Measurements from ENCODE around the gene TMTC4.
"Not testable (repeated sequence)": the region's sequence is repeated elsewhere in the genome, so short reads cannot be mapped to it uniquely, and the experiment has no call there.

TMTC4 gene

DNA sequence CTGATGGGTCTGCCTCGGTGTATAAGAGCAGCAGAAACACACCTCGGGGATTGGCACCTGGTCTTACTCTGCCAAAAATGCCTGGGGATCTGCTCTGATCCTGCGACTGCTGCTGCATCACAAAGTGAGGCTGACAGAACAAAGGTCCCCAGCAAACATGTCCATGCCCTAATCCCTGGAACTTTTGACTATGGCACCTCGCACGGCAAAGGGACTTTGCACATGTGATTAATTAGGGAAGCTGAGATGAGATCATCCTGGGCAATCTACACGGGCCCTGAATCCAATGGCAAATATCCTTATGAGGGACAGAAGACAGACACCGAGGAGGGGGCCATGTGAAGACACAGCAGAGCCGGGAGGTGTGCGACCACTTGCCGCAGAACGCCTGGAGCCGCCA lies 94.5 kb downstream of the TMTC4 start:
- no peak overlapping the region for H3K9ac ChIP-seq (ENCODE audit: low read length)
- no peak overlapping the region for H3K27ac ChIP-seq (ENCODE audit: low read depth, low read length)
- H3K27me3 ChIP-seq (ENCODE audit: control insufficient read depth in 1 of 2, insufficient read depth in 2 of 2, low read length in 2 of 2) = no peaks in the 10 kb centered on the region
- no peaks in the 10 kb centered on the region for H3K4me1 ChIP-seq (ENCODE audit: insufficient read depth, low read length)
- no peaks in the 10 kb centered on the region for H3K9me3 ChIP-seq (ENCODE audit: low read length)
- H3K4me3 ChIP-seq (ENCODE audit: low read depth in 1 of 2, low read length in 2 of 2) = no peak overlapping the region
- no peaks in the 10 kb centered on the region for H3K36me3 ChIP-seq (ENCODE audit: insufficient read depth, low read length)

DNA sequence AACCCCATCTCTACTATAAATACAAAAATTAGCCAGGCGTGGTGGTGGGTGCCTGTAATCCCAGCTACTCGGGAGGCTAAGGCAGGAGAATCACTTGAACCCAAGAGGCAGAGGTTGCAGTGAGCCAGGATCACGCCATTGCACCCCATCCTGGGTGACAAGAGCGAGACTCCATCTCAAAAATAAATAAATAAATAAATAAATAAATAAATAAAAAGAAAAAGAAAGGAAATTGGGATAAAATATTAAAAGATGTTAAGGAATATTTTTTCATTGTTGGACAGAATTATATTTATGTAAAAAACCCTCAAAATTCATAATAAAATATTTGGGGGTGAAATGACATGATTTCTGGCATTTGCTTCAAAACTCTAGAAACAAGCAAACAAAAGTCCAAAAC lies 97.4 kb downstream of the TMTC4 start:
- not testable (repeated sequence) for H3K4me3 ChIP-seq (ENCODE audit: low read depth in 1 of 2, low read length in 2 of 2); H3K9ac ChIP-seq (ENCODE audit: low read length); H3K27ac ChIP-seq (ENCODE audit: low read depth, low read length); H3K27me3 ChIP-seq (ENCODE audit: control insufficient read depth in 1 of 2, insufficient read depth in 2 of 2, low read length in 2 of 2); H3K36me3 ChIP-seq (ENCODE audit: insufficient read depth, low read length); H3K9me3 ChIP-seq (ENCODE audit: low read length); H3K4me1 ChIP-seq (ENCODE audit: insufficient read depth, low read length)

DNA sequence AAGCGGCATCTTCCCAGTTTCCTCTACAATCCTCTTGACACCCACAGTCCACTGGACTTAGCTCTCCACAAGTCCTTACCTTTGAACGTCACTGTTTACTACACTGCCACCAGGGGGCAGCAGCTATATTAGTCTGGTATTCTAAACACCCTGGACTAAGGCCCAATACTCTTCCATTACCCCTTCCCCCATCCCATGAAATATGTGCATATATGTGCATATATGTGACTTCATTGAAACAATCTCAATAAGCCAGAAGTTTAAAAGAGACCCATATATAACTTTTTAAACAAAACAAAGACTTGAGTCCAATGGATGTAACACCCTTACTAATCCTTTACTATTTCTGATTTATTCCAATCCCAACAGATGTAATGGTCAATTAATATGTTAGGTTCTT lies 101.5 kb downstream of the TMTC4 start:
- Histone ChIP-seq H3K36me3 (ENCODE audit: insufficient read depth, low read length) (no peaks in the 10 kb centered on the region), H3K27me3 (ENCODE audit: control insufficient read depth in 1 of 2, insufficient read depth in 2 of 2, low read length in 2 of 2) (no peaks in the 10 kb centered on the region), H3K27ac (ENCODE audit: low read depth, low read length) (no peak overlapping the region), H3K9ac (ENCODE audit: low read length) (no peak overlapping the region), H3K4me1 (ENCODE audit: insufficient read depth, low read length) (no peaks in the 10 kb centered on the region), H3K4me3 (ENCODE audit: low read depth in 1 of 2, low read length in 2 of 2) (no peak overlapping the region), H3K9me3 (ENCODE audit: low read length) (no peaks in the 10 kb centered on the region)

DNA sequence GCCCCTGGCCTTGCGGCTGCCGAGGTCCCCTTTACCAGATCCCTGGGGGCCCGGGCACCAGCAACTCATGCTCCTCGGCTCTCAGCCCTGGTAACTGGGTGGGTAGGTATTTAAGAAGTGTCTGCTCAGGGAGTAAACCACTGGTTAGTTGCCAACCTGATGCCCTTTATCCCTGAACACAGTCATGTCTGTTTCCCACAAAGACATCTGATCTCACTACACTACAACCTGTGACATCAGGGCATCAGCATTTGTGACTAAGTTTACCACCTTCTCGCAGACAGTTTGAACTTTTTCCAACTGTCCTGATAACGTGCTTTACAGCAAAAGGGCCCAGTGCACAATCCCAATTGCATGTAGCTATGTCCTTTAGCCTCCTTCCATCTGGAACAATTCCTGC lies 108.1 kb downstream of the TMTC4 start:
- H3K4me3 ChIP-seq (ENCODE audit: low read depth in 1 of 2, low read length in 2 of 2) = no peak overlapping the region
- no peaks in the 10 kb centered on the region for H3K36me3 ChIP-seq (ENCODE audit: insufficient read depth, low read length)
- no peak overlapping the region for H3K9ac ChIP-seq (ENCODE audit: low read length)
- no peak overlapping the region for H3K27ac ChIP-seq (ENCODE audit: low read depth, low read length)
- H3K27me3 ChIP-seq (ENCODE audit: control insufficient read depth in 1 of 2, insufficient read depth in 2 of 2, low read length in 2 of 2) = no peaks in the 10 kb centered on the region
- no peaks in the 10 kb centered on the region for H3K9me3 ChIP-seq (ENCODE audit: low read length)
- no peaks in the 10 kb centered on the region for H3K4me1 ChIP-seq (ENCODE audit: insufficient read depth, low read length)

DNA sequence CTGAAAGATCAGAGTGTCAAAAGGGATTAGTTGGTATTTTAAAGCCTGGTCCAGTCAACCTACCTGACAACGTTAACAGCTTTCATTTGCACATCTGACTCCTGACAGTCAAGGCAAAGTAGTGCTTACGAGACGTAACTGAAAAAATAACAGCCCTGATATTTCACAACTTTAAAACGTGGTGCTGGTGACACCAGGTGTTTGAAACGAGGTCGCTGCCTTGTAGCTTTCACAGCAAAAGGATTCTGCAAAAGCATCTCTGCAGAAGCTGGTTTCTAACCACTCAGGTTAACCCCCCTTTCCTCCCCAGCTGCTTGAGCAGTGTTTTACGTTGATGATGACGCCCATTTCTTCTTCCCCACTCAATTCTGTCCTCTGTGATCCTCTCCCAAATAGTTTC lies 109.3 kb downstream of the TMTC4 start:
- Histone ChIP-seq H3K27ac (ENCODE audit: low read depth, low read length) (no peak overlapping the region), H3K4me3 (ENCODE audit: low read depth in 1 of 2, low read length in 2 of 2) (no peak overlapping the region), H3K36me3 (ENCODE audit: insufficient read depth, low read length) (no peaks in the 10 kb centered on the region), H3K9me3 (ENCODE audit: low read length) (no peaks in the 10 kb centered on the region), H3K4me1 (ENCODE audit: insufficient read depth, low read length) (no peaks in the 10 kb centered on the region), H3K9ac (ENCODE audit: low read length) (no peak overlapping the region), H3K27me3 (ENCODE audit: control insufficient read depth in 1 of 2, insufficient read depth in 2 of 2, low read length in 2 of 2) (no peaks in the 10 kb centered on the region)

DNA sequence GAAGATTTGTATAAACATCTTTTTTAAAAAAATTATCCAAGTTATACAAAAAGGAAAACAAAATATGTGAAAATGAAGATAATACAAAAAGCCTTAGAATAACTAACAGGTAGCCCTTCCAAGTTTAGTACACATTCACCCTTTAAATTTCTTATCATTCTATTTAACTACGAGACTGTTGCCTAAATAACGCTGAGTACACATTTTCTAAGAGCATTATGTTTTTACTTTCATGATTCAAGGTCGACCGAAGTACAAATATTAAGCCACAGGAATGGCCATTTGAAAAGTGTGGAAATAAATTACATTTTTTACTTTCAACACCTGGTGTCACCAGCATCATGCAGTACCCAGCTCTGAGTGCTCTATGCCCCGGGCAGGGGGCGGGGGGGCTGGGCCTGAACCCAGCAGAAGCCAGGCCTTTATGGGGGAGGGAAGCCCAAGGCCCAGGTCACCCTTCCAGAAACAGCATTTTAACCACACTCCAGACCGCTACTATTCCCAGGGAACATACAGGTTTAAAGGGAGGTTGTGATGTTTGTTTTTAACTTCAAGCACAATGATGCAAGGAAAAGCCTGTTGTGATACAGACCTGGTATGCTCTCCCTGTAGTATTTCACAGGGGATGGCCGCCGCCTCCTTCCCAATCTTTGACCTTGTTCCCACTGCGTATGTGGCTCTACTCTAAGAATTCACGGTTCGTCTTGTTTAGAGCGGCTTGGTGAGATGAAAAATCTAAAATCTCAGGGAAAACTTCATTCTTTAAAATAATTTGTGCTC lies 110.0 kb downstream of the TMTC4 start:
- no peaks in the 10 kb centered on the region for H3K9me3 ChIP-seq (ENCODE audit: low read length)
- H3K9ac ChIP-seq (ENCODE audit: low read length) = no peak overlapping the region
- no peaks in the 10 kb centered on the region for H3K4me1 ChIP-seq (ENCODE audit: insufficient read depth, low read length)
- H3K27me3 ChIP-seq (ENCODE audit: control insufficient read depth in 1 of 2, insufficient read depth in 2 of 2, low read length in 2 of 2) = no peaks in the 10 kb centered on the region
- no peaks in the 10 kb centered on the region for H3K36me3 ChIP-seq (ENCODE audit: insufficient read depth, low read length)
- H3K4me3 ChIP-seq (ENCODE audit: low read depth in 1 of 2, low read length in 2 of 2) = no peak overlapping the region
- no peak overlapping the region for H3K27ac ChIP-seq (ENCODE audit: low read depth, low read length)

DNA sequence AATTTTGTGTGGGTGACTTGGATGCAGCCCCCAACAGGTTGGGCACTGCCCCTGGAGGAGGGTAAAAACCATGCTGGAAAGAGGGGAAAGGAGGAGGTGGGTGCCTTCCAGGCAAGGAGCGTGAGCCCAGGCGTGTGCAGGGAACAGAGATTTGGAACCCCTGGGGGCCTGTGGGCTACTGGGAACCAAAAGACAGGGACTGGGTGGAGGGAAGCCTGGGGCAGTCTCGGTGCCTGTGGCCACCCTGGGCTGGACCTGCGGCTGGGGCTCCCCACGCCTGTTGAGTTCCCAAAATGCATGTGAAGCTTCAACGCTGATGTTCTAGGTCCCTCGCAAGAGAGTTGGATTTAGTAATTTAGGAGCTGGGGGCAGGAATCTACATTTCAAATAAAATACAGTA lies 110.8 kb downstream of the TMTC4 start:
- H3K36me3 ChIP-seq (ENCODE audit: insufficient read depth, low read length) = no peaks in the 10 kb centered on the region
- no peak overlapping the region for H3K9ac ChIP-seq (ENCODE audit: low read length)

DNA sequence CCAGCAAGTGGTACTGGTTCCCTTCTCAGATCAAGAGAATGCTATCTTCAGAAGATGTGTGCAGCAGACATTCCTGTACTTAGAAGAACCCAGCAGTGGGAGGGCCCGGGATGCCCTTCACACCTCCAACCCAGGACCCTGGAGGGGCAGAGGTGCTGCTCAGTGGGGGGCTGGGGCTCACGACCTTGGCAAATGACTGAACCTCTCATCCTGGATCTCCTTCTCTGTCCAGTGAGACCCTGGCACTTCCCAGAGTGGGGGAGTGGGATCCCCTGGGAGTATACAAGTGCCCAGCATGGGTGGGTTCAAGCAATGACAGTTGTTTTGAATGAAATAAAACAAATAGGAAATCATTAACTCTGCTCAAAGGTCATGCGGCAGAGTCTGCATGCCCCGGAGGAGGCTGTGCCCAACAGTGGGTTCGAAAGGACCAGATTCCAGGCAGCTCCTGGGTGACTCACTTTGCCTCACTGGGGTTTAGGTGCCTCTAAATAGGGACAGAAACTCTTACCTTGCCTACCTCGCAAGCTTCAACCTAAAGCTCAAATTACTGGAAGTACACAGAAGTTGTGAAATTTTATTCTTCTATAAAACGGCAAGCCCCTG lies 112.9 kb downstream of the TMTC4 start:
- Histone ChIP-seq H3K4me3 (ENCODE audit: low read depth in 1 of 2, low read length in 2 of 2) (no peak overlapping the region), H3K27ac (ENCODE audit: low read depth, low read length) (no peak overlapping the region), H3K9me3 (ENCODE audit: low read length) (no peaks in the 10 kb centered on the region), H3K27me3 (ENCODE audit: control insufficient read depth in 1 of 2, insufficient read depth in 2 of 2, low read length in 2 of 2) (no peaks in the 10 kb centered on the region), H3K4me1 (ENCODE audit: insufficient read depth, low read length) (no peaks in the 10 kb centered on the region), H3K9ac (ENCODE audit: low read length) (no peak overlapping the region), H3K36me3 (ENCODE audit: insufficient read depth, low read length) (no peaks in the 10 kb centered on the region)

More for the DNA sequence above, 110.8 kb downstream of the TMTC4 start:
- no peaks in the 10 kb centered on the region for H3K9me3 ChIP-seq (ENCODE audit: low read length)
- no peak overlapping the region for H3K4me3 ChIP-seq (ENCODE audit: low read depth in 1 of 2, low read length in 2 of 2)
- no peaks in the 10 kb centered on the region for H3K27me3 ChIP-seq (ENCODE audit: control insufficient read depth in 1 of 2, insufficient read depth in 2 of 2, low read length in 2 of 2)
- H3K27ac ChIP-seq (ENCODE audit: low read depth, low read length) = no peak overlapping the region
- H3K4me1 ChIP-seq (ENCODE audit: insufficient read depth, low read length) = no peaks in the 10 kb centered on the region

DNA sequence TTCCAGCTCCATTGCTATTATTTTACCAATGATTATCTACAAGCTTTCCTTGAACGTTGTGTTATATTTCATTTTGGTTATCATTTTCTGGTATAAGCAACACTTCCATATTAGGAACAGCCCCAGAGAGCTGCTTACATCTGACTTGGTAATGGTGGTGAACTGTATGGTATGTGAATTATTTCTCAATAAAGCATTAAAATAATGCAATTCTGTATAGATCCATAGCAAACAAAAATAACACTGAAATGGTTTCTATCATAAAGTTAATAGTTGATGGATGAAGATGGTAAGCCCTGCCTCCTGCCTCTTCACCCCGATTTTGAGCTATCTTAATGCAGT lies 113.5 kb downstream of the TMTC4 start:
- Histone ChIP-seq H3K4me1 (ENCODE audit: insufficient read depth, low read length) (no peaks in the 10 kb centered on the region), H3K9me3 (ENCODE audit: low read length) (no peaks in the 10 kb centered on the region), H3K27ac (ENCODE audit: low read depth, low read length) (no peak overlapping the region), H3K36me3 (ENCODE audit: insufficient read depth, low read length) (no peaks in the 10 kb centered on the region), H3K27me3 (ENCODE audit: control insufficient read depth in 1 of 2, insufficient read depth in 2 of 2, low read length in 2 of 2) (no peaks in the 10 kb centered on the region), H3K9ac (ENCODE audit: low read length) (no peak overlapping the region), H3K4me3 (ENCODE audit: low read depth in 1 of 2, low read length in 2 of 2) (no peak overlapping the region)

DNA sequence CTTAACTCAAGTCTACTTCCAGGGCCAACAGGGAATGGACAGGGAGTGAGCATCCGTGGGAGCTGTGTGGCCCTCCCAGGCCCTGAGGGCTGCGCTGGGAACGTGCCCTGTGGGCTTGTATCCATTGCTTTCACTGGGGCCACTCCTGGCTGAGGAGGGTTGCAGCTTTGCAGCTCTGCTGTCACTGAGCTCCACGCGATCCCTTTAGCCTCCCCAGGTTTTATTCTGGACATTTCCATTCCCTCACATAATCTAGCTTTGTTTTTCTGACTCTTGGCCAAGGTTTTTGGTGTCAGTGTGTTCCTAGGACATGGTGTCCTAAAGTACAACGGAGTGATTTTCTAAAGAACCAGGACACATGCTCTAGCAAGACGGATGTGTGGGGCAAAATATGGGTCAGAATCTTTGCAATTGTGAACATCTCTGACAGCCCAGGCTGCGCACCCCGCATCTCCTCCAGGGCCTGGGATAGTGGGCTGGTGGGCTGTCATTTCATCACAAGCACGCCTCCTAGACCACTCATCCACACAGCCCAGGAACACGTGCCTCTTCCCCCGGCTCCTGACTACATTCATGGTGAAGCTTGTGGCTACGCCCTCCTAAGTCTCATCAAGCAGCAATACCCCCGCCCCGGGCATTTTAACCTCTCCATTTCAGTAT lies 114.0 kb downstream of the TMTC4 start:
- no peaks in the 10 kb centered on the region for H3K9me3 ChIP-seq (ENCODE audit: low read length)
- H3K9ac ChIP-seq (ENCODE audit: low read length) = no peak overlapping the region
- no peaks in the 10 kb centered on the region for H3K4me1 ChIP-seq (ENCODE audit: insufficient read depth, low read length)
- H3K4me3 ChIP-seq (ENCODE audit: low read depth in 1 of 2, low read length in 2 of 2) = no peak overlapping the region
- no peaks in the 10 kb centered on the region for H3K27me3 ChIP-seq (ENCODE audit: control insufficient read depth in 1 of 2, insufficient read depth in 2 of 2, low read length in 2 of 2)
- H3K36me3 ChIP-seq (ENCODE audit: insufficient read depth, low read length) = no peaks in the 10 kb centered on the region
- H3K27ac ChIP-seq (ENCODE audit: low read depth, low read length) = no peak overlapping the region

DNA sequence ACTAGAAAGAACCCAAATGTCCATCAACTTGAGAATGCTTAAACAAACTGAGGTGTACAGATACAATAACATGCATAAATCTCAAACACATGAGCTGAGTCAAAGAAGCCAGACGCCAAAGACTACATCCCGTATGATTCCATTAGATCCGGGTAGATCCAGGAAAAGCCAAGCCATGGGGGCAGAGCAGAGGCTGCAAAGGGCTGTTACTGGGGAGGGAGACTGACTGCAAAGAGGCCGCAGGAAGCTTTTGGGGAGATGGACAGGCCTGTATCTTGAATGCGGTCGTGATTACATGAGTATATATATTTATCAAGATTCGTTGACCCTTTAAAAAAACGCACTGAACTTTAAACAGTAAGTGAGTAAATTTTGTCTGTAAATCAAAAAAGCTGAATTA lies 114.7 kb downstream of the TMTC4 start:
- no peaks in the 10 kb centered on the region for H3K9me3 ChIP-seq (ENCODE audit: low read length)
- no peak overlapping the region for H3K4me3 ChIP-seq (ENCODE audit: low read depth in 1 of 2, low read length in 2 of 2)
- H3K4me1 ChIP-seq (ENCODE audit: insufficient read depth, low read length) = no peaks in the 10 kb centered on the region
- no peak overlapping the region for H3K27ac ChIP-seq (ENCODE audit: low read depth, low read length)
- H3K9ac ChIP-seq (ENCODE audit: low read length) = no peak overlapping the region
- no peaks in the 10 kb centered on the region for H3K27me3 ChIP-seq (ENCODE audit: control insufficient read depth in 1 of 2, insufficient read depth in 2 of 2, low read length in 2 of 2)
- H3K36me3 ChIP-seq (ENCODE audit: insufficient read depth, low read length) = no peaks in the 10 kb centered on the region
